NCI-H345 treated with DMSO at 0.1 percent for 48 hours (cell line): ENCODE measurements around the gene GGT6.

ENCODE experiments used
- DNase-seq: peaks from one replicate; lab custom pipeline; 2025; ENCODE audit not compliant: unreplicated experiment; lab: John Stamatoyannopoulos, UW

The GGT6 gene

DNA sequence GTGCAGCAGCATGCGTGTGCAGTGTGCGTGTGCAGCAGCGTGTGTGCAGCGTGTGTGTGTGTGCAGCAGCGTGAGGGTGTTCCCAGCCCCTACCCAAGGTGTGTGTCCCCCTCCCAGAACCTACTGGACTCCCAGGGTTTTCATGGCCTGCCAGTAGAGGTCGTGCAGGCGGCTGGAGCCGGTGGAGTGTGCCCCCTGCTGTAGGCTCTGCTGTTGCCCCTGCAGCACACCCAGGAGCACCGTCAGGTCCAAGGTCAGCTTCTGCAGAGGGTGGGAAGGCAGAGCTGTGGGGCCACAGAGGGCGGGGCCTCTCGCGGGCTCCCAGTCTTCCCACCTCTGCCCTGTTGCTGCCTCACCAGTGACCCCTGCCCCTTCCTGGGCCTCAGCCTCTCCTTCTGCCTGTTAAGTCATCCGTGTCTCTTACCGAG lies 20.1 kb downstream of the GGT6 start:
- DNase-seq: no peak

DNA sequence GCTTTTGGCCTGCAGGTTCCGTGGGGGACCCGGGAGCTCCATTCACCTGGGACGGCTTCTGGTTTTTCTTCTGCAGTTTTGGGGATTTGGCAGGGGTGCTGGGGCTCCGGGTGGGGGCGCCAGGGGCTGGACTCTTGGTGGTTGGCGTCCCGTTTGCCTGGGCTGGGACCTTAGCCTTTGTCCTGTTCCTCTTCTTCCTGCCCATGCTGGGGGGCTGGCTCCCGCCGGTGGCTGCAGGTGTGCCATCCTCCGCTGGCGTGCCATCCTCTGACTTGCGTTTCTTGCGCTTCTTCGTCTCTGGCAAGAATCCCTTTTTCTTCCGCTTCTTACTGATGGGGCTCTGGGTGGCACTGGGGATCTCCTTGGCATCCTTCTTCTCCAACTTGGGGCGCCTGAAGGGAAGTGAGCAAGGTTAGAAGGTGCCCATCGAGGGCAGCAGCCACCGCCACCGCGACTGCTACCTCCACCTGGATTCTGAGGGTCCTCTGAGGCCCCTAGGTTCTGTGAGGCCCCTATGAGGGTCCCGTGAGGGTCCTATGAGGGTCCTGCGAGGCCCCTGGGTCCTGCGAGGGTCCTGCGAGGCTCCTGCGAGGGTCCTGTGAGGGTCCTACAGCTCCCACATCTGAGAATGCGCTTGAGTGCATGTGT lies 20.7 kb downstream of the GGT6 start:
- no peak for DNase-seq

DNA sequence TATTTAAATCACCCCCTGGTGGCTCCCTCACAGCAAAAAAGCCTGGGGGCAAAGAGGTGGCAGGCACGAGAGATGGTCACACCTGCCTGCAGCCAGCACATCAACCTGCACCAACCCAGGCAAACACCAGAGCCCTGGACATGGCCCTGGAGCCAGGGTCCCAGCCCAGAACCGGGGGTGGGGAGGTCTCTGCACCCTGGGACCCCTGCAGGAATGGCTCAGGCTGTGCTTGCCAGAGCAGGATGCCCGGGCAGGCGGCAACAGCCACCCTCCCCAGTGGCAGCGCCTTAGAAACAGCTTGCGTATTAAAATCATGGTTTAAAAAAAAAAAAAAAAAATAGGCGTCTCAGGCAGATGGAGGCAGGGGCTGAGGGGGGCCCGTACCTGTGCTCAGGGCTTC lies 21.4 kb downstream of the GGT6 start:
- DNase-seq: no peak

DNA sequence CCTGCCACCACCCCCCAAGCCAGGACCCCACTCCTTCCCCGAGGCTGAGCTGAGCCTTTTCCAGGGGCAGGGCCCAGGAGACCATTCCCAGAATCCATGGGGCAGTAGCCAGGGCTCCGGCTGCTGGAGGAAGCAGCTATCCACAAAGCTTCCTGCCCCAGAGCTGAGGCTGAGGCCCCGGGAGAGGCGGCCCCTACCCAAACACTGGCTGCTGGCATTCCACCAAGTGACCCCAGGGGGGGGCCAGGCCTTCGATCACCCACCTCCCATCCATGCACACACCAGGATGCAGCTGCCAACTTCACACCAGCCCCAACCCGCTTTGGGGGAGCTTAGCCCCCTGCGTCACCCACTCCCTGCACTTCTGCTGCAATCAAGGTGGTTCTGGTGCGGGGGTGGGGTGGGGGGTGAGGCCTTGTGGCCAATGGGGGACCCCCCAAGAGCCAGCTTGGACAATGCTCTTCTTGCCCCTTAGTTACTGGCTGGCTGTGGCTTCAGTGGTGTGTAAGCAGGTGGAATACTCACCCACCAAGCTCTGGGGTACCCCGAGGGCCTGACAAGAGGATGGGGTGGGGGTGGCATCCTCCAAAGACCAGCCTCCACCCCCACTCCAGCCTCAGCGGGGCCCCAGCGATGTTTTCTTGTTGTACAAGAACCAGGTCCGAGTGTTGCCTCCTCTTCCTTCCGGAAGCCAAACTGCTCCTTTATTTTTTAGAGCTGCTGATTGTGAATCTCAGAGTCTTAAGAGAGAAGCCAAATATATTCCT lies 22.0 kb downstream of the GGT6 start:
- no peak for DNase-seq

DNA sequence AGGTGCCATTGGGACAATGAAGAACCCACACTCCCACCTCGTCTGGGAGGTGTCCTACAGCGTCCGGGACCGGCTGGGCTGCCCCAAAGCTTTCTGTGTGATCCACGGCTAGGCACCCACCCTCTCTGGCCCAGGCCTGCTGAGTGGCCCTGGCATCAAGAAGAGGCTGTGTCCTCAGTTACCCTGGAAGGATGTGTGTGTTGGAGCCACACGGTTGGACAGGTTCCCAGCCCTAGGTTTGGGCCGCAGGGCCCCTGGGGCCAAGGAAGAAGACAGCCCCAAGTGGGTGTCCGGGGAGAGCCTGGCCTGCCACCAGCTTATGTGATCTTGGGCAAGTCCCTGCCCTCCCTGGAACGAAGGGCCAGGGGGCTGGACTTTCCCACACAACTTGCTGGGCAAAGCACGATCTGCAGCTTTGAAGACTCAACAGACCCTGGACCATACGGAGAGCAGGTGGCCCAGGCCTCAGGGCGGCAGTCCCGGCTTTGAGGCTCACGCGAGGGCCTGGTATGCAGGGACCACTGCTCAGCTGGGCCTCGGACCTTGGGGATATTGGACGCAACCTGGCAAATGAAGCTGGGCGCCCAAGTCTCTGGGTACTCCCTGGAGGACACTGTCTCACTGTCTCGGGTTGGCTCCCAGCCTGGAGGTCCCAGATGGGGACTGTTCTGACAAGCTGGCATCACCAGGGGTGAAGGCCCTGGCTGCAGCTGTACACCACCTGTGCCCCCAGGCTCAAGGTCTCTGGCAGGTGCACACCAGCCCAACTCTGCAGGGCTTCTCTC lies 22.7 kb downstream of the GGT6 start:
- no peak for DNase-seq

DNA sequence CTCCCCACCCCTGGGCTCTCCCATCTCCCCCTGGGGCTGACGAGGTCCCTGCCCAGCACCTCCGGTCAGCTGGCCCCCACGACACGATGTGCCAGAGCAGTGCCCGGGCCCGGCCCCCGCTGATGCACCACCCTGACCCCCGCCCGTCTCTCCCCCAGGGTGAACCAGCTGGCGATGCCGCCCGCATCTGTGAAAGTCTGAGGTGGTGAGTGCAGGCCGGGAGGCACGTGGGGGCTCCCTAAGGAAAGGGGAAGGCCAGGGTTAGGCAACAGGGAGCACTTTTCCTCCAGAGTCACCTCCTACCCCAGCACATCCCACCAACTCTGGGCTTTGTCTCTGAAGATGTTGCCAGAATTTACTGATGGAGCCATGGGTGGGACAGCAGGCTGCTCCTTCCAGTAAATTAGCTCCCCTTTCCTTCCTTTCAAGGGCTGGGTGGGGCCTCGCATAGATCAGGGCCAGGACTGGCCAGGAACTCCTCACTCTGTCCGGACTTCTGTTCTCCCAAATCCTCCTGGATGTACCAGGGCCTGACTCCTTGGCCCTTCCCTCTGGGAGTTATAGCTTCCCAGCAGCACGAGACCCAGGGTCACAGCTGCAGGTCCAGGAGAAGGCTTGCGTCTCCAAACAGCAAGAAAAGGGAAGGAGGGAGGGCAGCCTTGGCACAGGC lies 23.5 kb downstream of the GGT6 start:
- DNase-seq: no peak

DNA sequence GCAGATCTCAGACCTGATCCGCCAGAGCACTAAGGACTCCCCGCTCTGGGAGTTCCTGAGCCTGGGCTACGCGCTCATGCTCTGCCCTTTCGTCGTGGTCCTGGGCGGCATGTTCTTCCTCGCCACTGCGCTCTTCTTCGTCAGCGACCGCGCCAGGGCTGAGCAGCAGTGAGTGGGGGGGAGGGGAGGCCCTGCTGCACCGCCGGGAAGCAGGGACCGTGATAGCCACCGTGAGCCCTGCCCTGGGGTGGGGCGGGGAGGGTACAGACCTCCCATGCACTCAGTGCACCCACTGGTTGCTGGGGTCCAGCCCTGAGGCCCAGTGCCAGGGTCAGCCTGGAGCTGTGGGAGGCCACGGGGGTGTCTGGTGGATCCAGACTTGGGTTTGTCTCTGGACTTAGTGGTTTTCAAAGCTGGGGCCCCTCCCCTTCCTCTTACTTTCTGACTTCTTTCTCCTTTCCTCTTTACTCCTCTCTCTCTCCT lies 24.1 kb downstream of the GGT6 start:
- no peak for DNase-seq

DNA sequence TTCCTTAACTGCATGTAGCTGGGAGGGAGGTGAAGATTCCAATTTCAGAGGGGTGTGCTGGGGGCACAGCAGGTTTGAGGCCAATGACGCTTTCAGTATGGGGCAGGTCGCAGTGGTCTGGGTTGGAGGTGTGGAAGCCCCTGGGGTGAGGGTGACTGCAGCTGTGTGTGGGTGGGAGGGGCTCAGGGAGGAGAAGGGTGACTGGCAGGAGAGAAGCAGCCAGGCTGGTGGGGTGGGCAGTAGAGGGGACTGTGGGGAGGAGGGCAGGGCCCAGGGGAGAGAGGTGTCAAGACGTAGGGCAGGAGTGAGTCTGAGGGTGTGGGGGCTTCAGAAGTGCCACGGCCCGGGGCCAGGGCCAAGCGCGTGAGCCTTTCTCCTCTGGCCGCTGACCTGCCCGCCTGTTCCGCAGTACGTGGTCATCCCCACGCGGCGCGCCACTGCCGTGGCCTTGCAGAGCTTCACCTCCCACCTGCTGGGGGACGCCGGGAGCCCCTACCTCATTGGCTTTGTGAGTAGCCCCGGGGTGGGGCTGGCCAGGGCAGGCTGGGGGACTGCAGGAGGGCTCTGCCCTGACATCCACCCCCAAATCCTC lies 24.6 kb downstream of the GGT6 start:
- DNase-seq: no peak

DNA sequence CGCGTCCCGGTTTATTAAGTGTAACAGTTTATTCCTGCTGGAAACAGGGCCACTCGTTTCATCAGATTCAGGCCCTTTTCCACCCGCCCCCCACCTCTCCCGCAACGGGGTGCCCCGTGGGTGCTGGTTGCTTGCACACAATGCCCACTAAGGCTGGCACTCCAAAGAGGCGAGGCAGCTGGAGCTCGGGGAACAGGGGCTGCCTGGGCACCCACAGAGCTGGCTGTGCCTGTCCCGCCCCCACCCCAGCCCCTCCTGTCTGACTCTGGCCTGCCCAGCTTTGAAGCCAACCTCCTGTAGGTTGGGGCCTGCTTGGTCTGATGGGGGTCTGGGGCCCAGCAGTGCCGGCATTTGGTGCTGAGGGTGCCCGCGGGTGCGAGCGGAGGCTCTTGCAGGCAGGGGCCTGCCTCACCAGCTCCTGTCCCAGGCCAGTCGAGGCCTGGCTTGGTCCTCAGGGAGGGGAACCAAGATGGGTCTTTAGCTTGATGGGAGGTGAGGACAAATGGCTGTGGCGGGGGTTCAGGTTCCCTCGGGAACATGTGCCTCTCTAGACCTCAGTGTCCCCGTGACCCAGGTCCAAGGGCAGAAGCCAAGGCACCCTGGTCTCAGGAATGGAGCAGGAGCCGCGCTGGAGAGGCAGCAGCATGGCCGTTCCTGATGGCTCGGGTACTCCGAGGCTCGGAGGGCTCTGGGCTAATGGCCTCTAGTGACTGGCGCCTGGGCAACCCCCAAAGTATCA lies 25.3 kb downstream of the GGT6 start:
- no peak for DNase-seq

DNA sequence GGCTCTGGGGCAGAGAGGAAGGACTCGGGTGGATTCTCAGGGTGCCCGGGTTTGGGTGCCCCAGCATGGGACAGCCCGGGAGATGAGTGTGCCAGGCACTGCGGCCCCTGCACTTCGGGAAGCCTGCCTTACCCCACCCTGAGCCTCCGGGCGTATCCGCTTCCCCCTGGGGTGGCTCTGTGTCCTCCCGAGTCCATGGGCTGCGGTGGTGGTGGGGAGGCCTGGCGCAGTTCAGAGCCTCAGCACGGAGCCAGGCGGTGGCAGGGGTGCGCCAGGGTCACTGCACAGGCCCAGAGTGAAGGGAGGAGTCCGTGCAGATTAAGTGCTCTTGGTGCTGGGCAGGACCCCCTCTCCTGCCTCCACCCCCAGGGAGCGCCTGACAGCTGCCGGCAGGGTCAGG lies 25.9 kb downstream of the GGT6 start:
- DNase-seq: no peak

DNA sequence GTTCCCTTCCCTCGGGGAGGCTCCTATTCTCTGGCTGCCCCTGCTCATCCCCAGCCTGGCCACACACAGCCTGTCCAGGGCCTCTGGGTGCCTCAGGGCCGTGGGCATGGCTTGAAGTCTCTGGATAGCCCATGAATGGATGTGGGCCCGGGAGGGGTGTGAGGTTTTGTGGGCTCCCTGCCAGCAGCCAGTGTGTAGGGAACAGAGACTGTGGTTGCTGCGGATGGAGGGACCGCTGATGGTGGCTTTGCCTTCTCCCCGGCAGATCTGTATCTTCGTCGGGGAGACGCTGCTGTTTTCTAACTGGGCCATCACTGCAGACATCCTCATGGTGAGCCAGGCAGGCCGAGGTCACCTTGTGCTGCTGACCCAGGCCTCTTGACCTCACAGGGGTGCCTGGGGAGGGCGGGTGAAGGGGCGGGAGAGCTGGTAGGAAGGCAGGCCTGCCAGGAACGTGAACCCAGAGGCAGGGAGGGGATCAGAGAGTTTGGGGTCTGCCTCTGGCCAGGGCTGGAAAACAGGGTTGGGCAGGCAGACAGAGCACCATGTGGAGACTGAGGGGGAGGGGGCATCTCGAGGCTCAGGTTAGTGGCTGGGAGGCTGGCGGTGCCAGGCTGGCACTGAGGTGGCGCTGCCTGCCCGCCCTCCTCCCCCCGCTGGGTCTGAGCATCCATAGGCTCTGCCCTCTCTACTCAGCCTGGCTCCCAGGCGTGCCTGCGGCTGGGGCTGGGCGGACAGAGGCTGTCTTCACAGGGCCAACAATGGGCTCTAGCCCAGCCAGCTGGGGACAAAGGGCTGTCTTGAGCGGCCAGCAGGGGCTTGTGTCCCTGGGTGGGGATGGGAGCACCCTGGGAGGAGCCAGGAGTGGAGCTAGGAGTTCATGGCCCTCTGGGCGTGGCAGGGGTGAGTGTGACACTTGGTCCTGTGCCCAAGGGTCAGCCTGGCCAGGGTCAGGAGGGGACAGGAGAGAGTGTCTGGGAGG lies 26.6 kb downstream of the GGT6 start:
- no peak for DNase-seq

DNA sequence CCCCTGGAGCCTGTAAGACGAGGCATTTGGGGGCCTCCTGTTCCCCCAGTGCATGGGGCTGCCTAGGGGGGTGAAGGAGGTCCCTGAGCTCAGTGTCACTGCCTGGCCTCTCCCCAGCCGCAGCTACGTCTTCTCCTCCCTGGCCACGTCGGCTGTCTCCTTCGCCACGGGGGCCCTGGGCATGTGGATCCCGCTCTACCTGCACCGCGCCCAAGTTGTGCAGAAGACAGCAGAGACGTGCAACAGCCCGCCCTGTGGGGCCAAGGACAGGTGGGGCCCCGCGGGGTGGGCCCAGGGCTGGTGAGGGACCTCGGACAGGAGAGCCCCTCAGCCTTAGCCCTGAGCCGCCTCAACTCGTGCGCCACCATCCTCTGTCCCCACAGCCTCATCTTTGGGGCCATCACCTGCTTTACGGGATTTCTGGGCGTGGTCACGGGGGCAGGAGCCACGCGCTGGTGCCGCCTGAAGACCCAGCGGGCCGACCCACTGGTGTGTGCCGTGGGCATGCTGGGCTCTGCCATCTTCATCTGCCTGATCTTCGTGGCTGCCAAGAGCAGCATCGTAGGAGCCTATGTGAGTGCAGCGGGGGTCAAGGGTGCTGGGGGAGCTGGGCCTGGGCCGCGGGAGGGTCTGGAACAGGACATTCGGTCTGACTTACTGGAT lies 27.4 kb downstream of the GGT6 start:
- DNase-seq: no peak

DNA sequence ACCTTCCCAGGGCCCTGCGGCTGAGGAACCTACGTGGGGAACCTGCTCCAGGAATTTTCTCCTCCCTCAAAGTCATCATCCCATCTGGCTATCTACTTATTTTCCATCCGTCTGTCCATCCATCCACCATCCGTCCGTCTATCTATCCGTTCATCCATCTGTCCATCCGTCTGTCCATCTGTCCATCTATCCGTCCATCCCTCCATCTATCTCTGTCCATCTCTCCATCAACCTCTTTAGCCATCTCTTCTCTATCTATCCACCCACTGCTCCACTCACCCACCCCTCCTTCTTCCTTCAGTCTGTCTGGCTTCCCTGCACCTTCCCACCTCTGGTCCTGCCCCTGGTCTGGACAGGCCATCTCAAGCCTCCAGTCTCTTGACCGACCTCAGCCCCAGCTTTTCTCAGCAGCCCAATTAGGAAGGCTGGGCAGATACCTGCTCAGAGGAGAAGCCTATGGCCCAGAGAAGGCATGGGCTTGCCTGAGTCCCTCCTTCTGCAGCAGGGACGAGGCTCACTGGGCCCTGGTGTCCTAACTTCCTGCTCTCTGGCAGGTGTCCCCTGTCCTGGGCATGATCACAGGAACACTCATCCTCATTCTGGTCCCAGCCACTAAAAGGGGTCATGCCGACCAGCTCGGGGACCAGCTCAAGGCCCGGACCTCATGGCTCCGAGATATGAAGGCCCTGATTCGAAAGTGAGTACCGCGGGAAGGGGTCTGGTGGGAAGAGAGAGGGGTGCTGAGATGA lies 28.2 kb downstream of the GGT6 start:
- no peak for DNase-seq

DNA sequence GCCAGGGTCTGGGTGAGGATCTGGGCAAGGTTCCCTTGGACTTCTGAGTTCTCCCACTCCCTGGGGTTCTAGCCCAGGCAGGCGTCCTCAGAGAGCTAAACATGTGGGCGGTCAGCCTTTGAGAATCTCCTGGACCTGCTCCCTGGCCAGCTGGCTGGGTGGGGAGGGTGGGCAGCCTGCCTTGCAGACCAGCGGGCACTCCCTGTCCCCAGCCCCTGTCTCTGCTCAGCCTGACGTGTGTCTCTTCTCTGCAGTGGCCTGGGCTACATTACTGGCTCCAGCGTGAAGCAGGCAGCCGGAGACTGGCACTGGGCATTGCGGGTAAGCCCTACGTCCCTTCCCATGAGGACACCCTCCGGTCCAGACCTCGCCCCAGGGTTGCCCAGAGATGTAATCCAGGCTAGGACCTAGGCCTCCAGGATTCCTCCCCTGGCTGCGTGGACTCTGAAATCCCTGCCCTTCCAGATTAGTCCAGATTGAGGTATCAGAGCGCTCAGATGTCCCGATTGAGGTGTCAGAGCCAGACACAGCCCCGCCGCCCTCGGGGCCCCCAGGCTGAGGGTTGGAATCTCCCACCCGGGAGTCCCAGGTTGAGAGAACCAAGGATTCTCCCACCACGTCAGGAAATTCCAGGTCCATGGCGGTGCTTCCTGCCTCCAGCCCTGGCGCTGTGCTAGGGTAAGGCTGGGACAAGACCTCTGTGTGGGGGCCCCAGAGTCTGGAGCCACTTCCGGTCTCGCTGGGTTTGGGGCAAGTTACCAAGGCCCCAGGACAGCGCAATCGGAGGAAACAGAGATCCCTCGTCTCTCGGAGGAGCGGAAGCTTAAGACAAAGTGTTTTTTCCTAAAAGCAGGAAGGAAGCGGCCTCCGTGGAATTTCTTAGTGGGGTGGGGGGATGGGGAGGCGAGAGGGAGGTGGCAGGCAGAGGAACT lies 29.3 kb downstream of the GGT6 start:
- no peak for DNase-seq

DNA sequence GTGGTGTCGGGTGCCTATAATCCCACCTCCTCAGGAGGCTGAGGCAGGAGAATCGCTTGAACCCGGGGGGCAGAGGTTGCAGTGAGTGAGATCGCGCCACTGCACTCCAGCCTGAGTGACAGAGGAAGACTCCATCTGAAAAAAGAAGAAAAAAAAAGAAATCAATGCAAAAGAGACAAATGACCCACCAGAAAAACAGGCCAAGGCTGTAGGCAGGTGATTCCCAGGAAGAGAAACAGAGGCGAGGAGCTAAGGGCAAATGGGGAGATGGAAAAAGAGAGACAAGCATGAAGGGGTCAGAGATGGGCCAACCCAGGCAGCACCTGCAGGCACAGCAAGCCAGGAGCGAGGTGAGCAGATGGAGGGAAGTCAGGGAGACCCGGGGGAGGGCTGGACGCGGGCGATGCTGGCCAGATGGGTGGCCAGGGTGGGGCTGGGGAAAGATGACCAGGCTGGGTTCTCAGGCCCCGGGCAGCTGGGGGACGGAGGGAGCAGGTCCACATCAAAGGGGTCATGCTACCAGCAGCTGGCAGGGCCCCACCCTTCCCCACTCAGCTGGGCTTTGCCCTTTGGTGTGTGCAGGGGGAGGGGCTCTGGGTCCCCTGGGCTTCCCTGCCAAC lies 30.7 kb downstream of the GGT6 start:
- no peak for DNase-seq

DNA sequence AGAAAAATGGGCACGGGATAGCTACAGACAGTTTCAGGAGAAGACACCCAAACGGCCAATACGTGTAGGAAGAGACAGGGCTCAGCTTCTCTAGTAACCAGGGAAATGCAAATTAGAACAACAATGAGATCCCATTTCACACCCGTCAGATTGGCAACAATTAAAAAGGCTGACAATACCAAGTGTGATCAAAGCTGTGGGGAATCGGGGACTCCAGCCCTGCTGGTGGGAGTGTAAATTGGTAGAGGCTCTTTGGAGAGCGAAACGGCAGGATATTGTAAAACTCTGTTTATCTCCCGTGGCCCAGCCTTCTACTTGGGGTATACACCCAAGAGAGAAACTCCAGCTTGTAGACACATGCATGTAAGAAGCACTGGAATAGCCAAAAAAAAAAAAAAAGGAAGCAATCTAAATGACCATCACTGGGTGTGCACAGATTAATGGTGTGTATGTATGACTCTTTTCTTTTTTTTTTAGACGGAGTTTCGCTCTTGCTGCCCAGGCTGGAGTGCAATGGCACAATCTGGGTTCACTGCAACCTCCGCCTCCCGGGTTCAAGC lies 32.7 kb downstream of the GGT6 start:
- DNase-seq: no peak
